Measurements from ENCODE around the gene HOXA6. TPM values are rescaled to one million over a fixed set of nuclear protein-coding genes. Genes with fewer than 3 reads are reported as not detected.
A peak's percentile ranks its signal among the peaks of the same experiment; 100 is the strongest.

Gene HOXA6
- polyA plus RNA-seq, 3 donors = not detected

- Mint-ChIP-seq H3K27me3 (ENCODE audit: low read depth in 3 of 3) (peaks cover 2 to 3% (median 2%) of the 10 kb centered on the region in 3 donors), H3K36me3 (no peaks in the 10 kb centered on the region), H3K9me3 (peaks cover 0 to 7% (median 1%) of the 10 kb centered on the region in 7 donors), H3K4me1 (peaks cover 2% of the 10 kb centered on the region), H3K4me3 (no peak overlapping the region), H3K27ac (peak overlapping the region in 1 of 7 donors; percentile 57)
- intact Hi-C loops (cut with micrococcal nuclease) = no loop called here
- 97% methylated on average over 27 of the region's 57 CpGs for WGBS (ENCODE audit: insufficient coverage)
- Histone ChIP-seq H3K9me3 (replicated peaks in 1 of 2; ENCODE audit: control insufficient read depth in 1 of 2, insufficient read depth in 1 of 2, low read length in 2 of 2) (peaks cover 0 to 4% of the 10 kb centered on the region in 2 donors), H3K4me1 (ENCODE audit: control insufficient read depth in 1 of 2, insufficient read depth in 2 of 2, low read length in 2 of 2) (no peaks in the 10 kb centered on the region), H2AFZ (ENCODE audit: insufficient read depth, low read depth, low read length, poor library complexity, severe bottlenecking) (no peak overlapping the region), H3K4me2 (replicated peaks; ENCODE audit: extremely low read depth, low read length, poor library complexity, severe bottlenecking) (no peak overlapping the region), H3K9ac (ENCODE audit: insufficient read depth, low read length, poor library complexity, severe bottlenecking) (no peak overlapping the region), H3K4me3 (replicated peaks in 1 of 3; ENCODE audit: low read depth in 2 of 3, low read length in 3 of 3) (no peak overlapping the region), H3K36me3 (replicated peaks in 1 of 2; ENCODE audit: control insufficient read depth in 1 of 2, insufficient read depth in 2 of 2, low read length in 2 of 2) (no peaks in the 10 kb centered on the region), H3K27ac (ENCODE audit: low read depth in 1 of 2, low read length in 2 of 2) (no peak overlapping the region), H3K27me3 (ENCODE audit: control insufficient read depth in 2 of 2, insufficient read depth in 2 of 2, low read length in 2 of 2) (no peaks in the 10 kb centered on the region), H3K79me2 (ENCODE audit: insufficient read depth, low read length) (no peaks in the 10 kb centered on the region), H4K20me1 (ENCODE audit: insufficient read depth, low read length) (no peaks in the 10 kb centered on the region)
- TF ChIP-seq CTCF (IDR thresholded peaks at IDR 0.05) = no peak
- DNase-seq = no peak
Measured at GRCh38 chr7:27112955-27113949, 34.3 kb downstream of the HOXA6 start.

GRCh38 chr7:27112361-27112760 lies 35.2 kb downstream of the HOXA6 start:
- no peak overlapping the region for H2AFZ ChIP-seq (ENCODE audit: insufficient read depth, low read depth, low read length, poor library complexity, severe bottlenecking)
- no peaks in the 10 kb centered on the region for H3K36me3 Mint-ChIP-seq
- no peaks in the 10 kb centered on the region for H3K27me3 ChIP-seq (ENCODE audit: control insufficient read depth in 2 of 2, insufficient read depth in 2 of 2, low read length in 2 of 2)
- no peak overlapping the region for H3K9ac ChIP-seq (ENCODE audit: insufficient read depth, low read length, poor library complexity, severe bottlenecking)
- H3K4me1 ChIP-seq (ENCODE audit: control insufficient read depth in 1 of 2, insufficient read depth in 2 of 2, low read length in 2 of 2) = no peaks in the 10 kb centered on the region
- no peaks in the 10 kb centered on the region for H4K20me1 ChIP-seq (ENCODE audit: insufficient read depth, low read length)
- no peaks in the 10 kb centered on the region for H3K4me1 Mint-ChIP-seq
- H3K79me2 ChIP-seq (ENCODE audit: insufficient read depth, low read length) = no peaks in the 10 kb centered on the region
- no peak overlapping the region for H3K4me2 ChIP-seq (replicated peaks; ENCODE audit: extremely low read depth, low read length, poor library complexity, severe bottlenecking)
- no peak for DNase-seq
- H3K27ac Mint-ChIP-seq = no peak overlapping the region
- no peak for TF ChIP-seq CTCF (IDR thresholded peaks at IDR 0.05)
- no peak overlapping the region for H3K4me3 Mint-ChIP-seq
- H3K9me3 ChIP-seq (replicated peaks in 1 of 2; ENCODE audit: control insufficient read depth in 1 of 2, insufficient read depth in 1 of 2, low read length in 2 of 2) = peaks cover 0 to 4% of the 10 kb centered on the region in 2 donors
- H3K4me3 ChIP-seq (replicated peaks in 1 of 3; ENCODE audit: low read depth in 2 of 3, low read length in 3 of 3) = no peak overlapping the region
- H3K36me3 ChIP-seq (replicated peaks in 1 of 2; ENCODE audit: control insufficient read depth in 1 of 2, insufficient read depth in 2 of 2, low read length in 2 of 2) = no peaks in the 10 kb centered on the region
- WGBS (ENCODE audit: insufficient coverage) = no CpG with 5 or more reads among the region's 4 CpGs
- peaks cover 0 to 13% (median 3%) of the 10 kb centered on the region in 7 donors for H3K9me3 Mint-ChIP-seq
- H3K27me3 Mint-ChIP-seq (ENCODE audit: low read depth in 3 of 3) = peaks cover 2 to 4% (median 3%) of the 10 kb centered on the region in 3 donors
- intact Hi-C loops (cut with micrococcal nuclease) = no loop called here
- H3K27ac ChIP-seq (ENCODE audit: low read depth in 1 of 2, low read length in 2 of 2) = no peak overlapping the region

Data from CD14-positive monocyte (primary cell).